Lower leg skin (tissue), 3 donors: ENCODE data around the gene FOXJ3.

Experiments used
- POLR2A ChIP-seq, 2 donors: fragments of 450-650 bp; IDR thresholded peaks; one replicate each; pipeline ENCODE4 v1.6.1; 2016 to 2017; ENCODE audit warnings: antibody characterized with exemption in 2 of 2, mild to moderate bottlenecking in 1 of 2, moderate library complexity in 1 of 2
- TF ChIP-seq, protein P1 (sequence below), 3 donors: fragments of 450-650 bp; IDR thresholded peaks; one replicate each; pipeline ENCODE4 v1.5.1; 2016; ENCODE audit warnings: antibody characterized with exemption in 3 of 3, mild to moderate bottlenecking in 3 of 3, moderate library complexity in 2 of 3

- TF ChIP-seq, protein P1, sequence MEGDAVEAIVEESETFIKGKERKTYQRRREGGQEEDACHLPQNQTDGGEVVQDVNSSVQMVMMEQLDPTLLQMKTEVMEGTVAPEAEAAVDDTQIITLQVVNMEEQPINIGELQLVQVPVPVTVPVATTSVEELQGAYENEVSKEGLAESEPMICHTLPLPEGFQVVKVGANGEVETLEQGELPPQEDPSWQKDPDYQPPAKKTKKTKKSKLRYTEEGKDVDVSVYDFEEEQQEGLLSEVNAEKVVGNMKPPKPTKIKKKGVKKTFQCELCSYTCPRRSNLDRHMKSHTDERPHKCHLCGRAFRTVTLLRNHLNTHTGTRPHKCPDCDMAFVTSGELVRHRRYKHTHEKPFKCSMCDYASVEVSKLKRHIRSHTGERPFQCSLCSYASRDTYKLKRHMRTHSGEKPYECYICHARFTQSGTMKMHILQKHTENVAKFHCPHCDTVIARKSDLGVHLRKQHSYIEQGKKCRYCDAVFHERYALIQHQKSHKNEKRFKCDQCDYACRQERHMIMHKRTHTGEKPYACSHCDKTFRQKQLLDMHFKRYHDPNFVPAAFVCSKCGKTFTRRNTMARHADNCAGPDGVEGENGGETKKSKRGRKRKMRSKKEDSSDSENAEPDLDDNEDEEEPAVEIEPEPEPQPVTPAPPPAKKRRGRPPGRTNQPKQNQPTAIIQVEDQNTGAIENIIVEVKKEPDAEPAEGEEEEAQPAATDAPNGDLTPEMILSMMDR (IDR thresholded peaks at IDR 0.05), result no peak
- no peak for TF ChIP-seq POLR2A (IDR thresholded peaks at IDR 0.05)
Measured at GRCh38 chr1:42209526-42210251, 125.3 kb downstream of the FOXJ3 start.
